GM12874 (cell line): Measurements from ENCODE around the gene ERCC6.

Experiments used
- CTCF ChIP-seq: IDR thresholded peaks from 2 replicates; pipeline ENCODE4 v1.5.1; 2011; ENCODE audit warnings: low read depth, mild to moderate bottlenecking, control low read depth, low read length, moderate library complexity; ENCODE audit not compliant: insufficient read depth

ERCC6 gene

DNA sequence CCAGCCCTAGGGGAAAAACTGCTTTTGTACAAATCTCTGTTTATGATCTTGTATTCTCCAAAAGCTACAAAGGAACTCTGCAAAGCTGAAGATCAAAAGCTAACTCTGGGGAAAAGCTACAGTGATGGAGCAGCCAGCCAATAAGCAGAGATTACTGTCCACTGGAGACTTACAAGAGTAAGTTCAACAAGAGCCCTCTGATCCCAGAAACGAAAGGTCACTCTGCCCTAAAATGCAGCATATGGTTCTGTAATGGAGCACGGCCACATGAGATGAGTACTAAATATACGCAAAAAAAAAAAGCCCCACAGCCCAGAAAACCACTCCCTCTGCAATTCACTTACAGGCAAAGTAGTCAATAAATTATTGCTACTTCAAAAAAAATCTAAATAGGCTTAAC is 60.1 kb downstream of the ERCC6 start:
- TF ChIP-seq CTCF: no peak

DNA sequence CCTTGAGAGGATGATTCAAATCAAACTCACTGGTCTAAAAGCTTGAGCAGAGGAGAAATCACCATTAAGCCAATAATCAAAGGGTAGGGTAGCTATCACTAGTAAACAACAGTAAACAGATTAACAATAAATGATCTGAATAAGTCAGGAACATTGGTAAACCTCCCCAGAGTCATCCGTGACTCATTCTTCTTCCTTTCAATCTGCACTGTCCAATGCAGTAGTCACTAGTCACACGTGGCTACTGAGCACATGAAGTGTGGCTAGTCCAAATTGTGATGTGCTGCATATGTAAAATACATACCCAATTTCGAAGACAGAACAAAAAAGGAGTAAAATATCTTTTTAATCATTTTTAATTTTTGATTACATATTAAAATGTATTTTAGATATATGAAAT is 64.0 kb downstream of the ERCC6 start:
- TF ChIP-seq CTCF: no peak

DNA sequence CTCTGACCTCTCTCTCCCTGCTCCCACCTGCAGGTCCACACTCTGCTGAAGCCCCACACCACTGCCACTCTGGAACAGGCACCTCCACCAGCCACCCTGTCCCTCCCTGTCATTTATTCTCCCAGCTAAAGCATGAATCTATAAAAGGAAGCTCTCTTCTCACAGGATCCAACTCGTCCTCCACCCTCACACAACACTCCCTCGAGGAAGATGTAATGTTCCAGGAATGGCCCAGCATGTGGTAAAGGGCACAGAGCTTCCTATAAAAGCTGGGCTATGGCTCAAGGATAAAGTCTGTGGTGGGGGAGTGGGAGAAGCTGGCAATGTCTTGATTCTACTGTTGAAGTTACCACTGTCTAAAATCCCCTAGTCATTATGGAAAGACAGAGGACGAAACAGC is 67.4 kb downstream of the ERCC6 start:
- no peak for TF ChIP-seq CTCF

DNA sequence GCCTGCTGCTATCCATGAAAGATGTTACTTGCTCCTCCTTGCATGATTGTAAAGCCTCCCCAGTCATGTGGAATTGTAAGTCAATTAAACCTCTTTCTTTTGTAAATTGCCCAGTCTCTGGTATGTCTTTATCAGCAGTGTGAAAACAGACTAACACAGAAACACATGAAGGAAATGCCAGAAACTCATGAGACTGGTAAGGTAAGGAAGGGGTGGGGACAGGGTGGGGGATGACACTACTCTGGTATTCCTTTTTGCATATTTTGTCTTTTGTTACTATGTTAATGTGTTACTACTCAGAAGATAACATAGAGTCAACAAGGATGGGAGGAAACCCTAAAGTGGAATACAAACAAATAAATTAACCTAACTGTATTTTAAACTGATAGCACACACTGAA is 73.2 kb downstream of the ERCC6 start:
- TF ChIP-seq CTCF: no peak
